SK-N-SH treated with all-trans-retinoic acid at 6 μM for 48 hours (cell line): ENCODE results near the gene KLHL29.

Experiments
- ATAC-seq: fragments of 200-7000 bp; cut with Tn5 transposase; 3 replicates; pipeline ENCODE4 v1.9.1; 2020; ENCODE audit warnings: mild to moderate bottlenecking, moderate library complexity
- ARNTL ChIP-seq: fragments of 450-650 bp; formaldehyde crosslinking; IDR thresholded peaks from 2 replicates; pipeline ENCODE4 v1.5.0; 2020; ENCODE audit warnings: low read depth, mild to moderate bottlenecking, moderate library complexity, borderline replicate concordance
- BACH2 ChIP-seq: fragments of 250-450 bp; sonication (Bioruptor Pico); IDR thresholded peaks from 2 replicates; pipeline ENCODE4 v1.9.0; 2021; ENCODE audit warnings: mild to moderate bottlenecking, borderline replicate concordance
- CREB5 ChIP-seq: fragments of 250-450 bp; sonication (Bioruptor Pico); IDR thresholded peaks from 2 replicates; pipeline ENCODE4 v1.5.1; 2020; ENCODE audit warnings: low read depth, mild to moderate bottlenecking, moderate library complexity
- CSRNP3 ChIP-seq: fragments of 250-450 bp; sonication (Bioruptor Pico); IDR thresholded peaks from 2 replicates; pipeline ENCODE4 v1.5.1; 2021; ENCODE audit warnings: mild to moderate bottlenecking, moderate library complexity
- ESRRG ChIP-seq: fragments of 250-450 bp; sonication (Bioruptor Pico); IDR thresholded peaks from 2 replicates; pipeline ENCODE4 v1.6.1; 2021; ENCODE audit warnings: mild to moderate bottlenecking
- GLIS3 ChIP-seq: fragments of 250-450 bp; sonication (Bioruptor Pico); IDR thresholded peaks from 2 replicates; pipeline ENCODE4 v1.5.0; 2020; ENCODE audit warnings: mild to moderate bottlenecking, moderate library complexity
- ISL1 ChIP-seq: fragments of 250-450 bp; sonication (Bioruptor Pico); IDR thresholded peaks from 2 replicates; pipeline ENCODE4 v2.1.2; 2022; ENCODE audit warnings: mild to moderate bottlenecking, moderate library complexity
- OSR1 ChIP-seq: fragments of 250-450 bp; sonication (Bioruptor Pico); IDR thresholded peaks from 2 replicates; pipeline ENCODE4 v1.8.0; 2022; ENCODE audit warnings: moderate library complexity, mild to moderate bottlenecking, inconsistent platforms
- POU6F1 ChIP-seq: fragments of 250-450 bp; sonication (Bioruptor Pico); IDR thresholded peaks from 2 replicates; pipeline ENCODE4 v1.8.0; 2021; ENCODE audit warnings: low read depth, mild to moderate bottlenecking, moderate library complexity, borderline replicate concordance
- PPARA ChIP-seq: fragments of 250-450 bp; sonication (Bioruptor Pico); IDR thresholded peaks from 2 replicates; pipeline ENCODE4 v1.5.0; 2020; ENCODE audit warnings: mild to moderate bottlenecking, borderline replicate concordance
- RARB ChIP-seq: fragments of 250-450 bp; sonication (Bioruptor Pico); IDR thresholded peaks from 2 replicates; pipeline ENCODE4 v1.8.0; 2021; ENCODE audit warnings: mild to moderate bottlenecking, moderate library complexity
- SNAI2 ChIP-seq: fragments of 250-450 bp; sonication (Bioruptor Pico); IDR thresholded peaks from 2 replicates; pipeline ENCODE4 v1.5.0; 2020; ENCODE audit warnings: mild to moderate bottlenecking, moderate library complexity
- TCF4 ChIP-seq: fragments of 250-450 bp; sonication (Bioruptor Pico); IDR thresholded peaks from 2 replicates; pipeline ENCODE4 v1.8.0; 2021; ENCODE audit warnings: mild to moderate bottlenecking, moderate library complexity, borderline replicate concordance
- TOX ChIP-seq: fragments of 250-450 bp; sonication (Bioruptor Pico); IDR thresholded peaks from 2 replicates; pipeline ENCODE4 v1.8.0; 2021; ENCODE audit warnings: mild to moderate bottlenecking, moderate library complexity, borderline replicate concordance
- ZC3H10 ChIP-seq: fragments of 250-450 bp; sonication (Bioruptor Pico); IDR thresholded peaks from 2 replicates; pipeline ENCODE4 v1.5.1; 2021; ENCODE audit warnings: mild to moderate bottlenecking, moderate library complexity
- ZFP3 ChIP-seq: fragments of 250-450 bp; sonication (Bioruptor Pico); IDR thresholded peaks from 2 replicates; pipeline ENCODE4 v1.5.0; 2020; ENCODE audit warnings: mild to moderate bottlenecking, moderate library complexity
- ZFP30 ChIP-seq: fragments of 450-650 bp; formaldehyde crosslinking; IDR thresholded peaks from 2 replicates; pipeline ENCODE4 v1.5.0; 2022; ENCODE audit warnings: mild to moderate bottlenecking, moderate library complexity
- ZNF70 ChIP-seq: fragments of 450-650 bp; formaldehyde crosslinking; IDR thresholded peaks from 2 replicates; pipeline ENCODE4 v1.5.0; 2020; ENCODE audit warnings: mild to moderate bottlenecking, moderate library complexity
- ZNF8 ChIP-seq: fragments of 450-650 bp; formaldehyde crosslinking; IDR thresholded peaks from 2 replicates; pipeline ENCODE4 v1.5.0; 2020; ENCODE audit warnings: mild to moderate bottlenecking, moderate library complexity
- TF ChIP-seq, protein P1 (sequence below): fragments of 250-450 bp; sonication (Bioruptor Pico); IDR thresholded peaks from 2 replicates; pipeline ENCODE4 v1.5.0; 2020; ENCODE audit warnings: mild to moderate bottlenecking, moderate library complexity
- TF ChIP-seq, protein P2 (sequence below): fragments of 250-450 bp; sonication (Bioruptor Pico); IDR thresholded peaks from 2 replicates; pipeline ENCODE4 v1.8.0; 2020; ENCODE audit warnings: mild to moderate bottlenecking, moderate library complexity, borderline replicate concordance

Gene KLHL29

GRCh38 chr2:23618265-23618664, 233.3 kb downstream of the KLHL29 start:
- TF ChIP-seq PPARA (CRISPR knock-in tag) (no peak), TOX (no peak), BACH2 (no peak), ESRRG (CRISPR knock-in tag) (no peak), ZC3H10 (no peak), SNAI2 (no peak), ZFP3 (CRISPR knock-in tag) (no peak), OSR1 (CRISPR knock-in tag) (no peak), ZFP30 (CRISPR knock-in tag) (no peak), ISL1 (no peak), ZNF8 (no peak), TCF4 (CRISPR knock-in tag) (no peak), CREB5 (CRISPR knock-in tag) (no peak), GLIS3 (CRISPR knock-in tag) (no peak), CSRNP3 (CRISPR knock-in tag) (no peak), ARNTL (CRISPR knock-in tag) (no peak)
- TF ChIP-seq, all 23 proteins: peak for 0
- ATAC-seq: no peak

GRCh38 chr2:23618794-23619530, 234.0 kb downstream of the KLHL29 start:
- no peak; the same call in 2 of the 3 replicates for ATAC-seq
- TF ChIP-seq ZNF70: 0 out of 2 replicates have a peak, but pooled peaks have one; percentile 28
- no peak for TF ChIP-seq RARB (CRISPR knock-in tag)
- TF ChIP-seq TCF4 (CRISPR knock-in tag): peak; percentile 15; the same call in 1 of the 2 replicates
- TF ChIP-seq, all 23 proteins: peak for 2

DNA sequence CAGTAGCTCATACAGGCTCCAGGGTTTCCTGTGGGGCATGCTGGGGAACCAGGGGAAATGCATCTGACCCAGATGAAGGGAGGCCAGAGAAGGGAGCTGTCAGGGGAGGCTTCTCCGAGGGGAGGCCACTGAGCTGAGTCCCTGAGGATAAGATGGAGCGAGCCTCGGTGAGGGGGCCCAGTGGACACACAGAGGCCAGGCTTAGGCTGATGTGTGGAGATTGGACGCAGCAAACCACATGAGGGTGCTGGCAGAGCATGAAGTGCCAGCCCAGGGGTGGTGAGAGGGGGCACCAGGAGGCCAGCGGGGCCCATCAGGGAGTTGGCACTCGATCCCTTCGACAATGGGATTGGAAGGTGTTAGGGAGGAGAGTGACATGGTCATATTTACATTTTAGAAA, 235.0 kb downstream of the KLHL29 start:
- ATAC-seq: no peak
- TF ChIP-seq CREB5 (CRISPR knock-in tag) (no peak), TCF4 (CRISPR knock-in tag) (no peak), CSRNP3 (CRISPR knock-in tag) (no peak), ZNF70 (no peak), POU6F1 (CRISPR knock-in tag) (no peak), OSR1 (CRISPR knock-in tag) (no peak), PPARA (CRISPR knock-in tag) (no peak), BACH2 (no peak), RARB (CRISPR knock-in tag) (no peak), ZC3H10 (no peak), SNAI2 (no peak)
- TF ChIP-seq, protein P1, sequence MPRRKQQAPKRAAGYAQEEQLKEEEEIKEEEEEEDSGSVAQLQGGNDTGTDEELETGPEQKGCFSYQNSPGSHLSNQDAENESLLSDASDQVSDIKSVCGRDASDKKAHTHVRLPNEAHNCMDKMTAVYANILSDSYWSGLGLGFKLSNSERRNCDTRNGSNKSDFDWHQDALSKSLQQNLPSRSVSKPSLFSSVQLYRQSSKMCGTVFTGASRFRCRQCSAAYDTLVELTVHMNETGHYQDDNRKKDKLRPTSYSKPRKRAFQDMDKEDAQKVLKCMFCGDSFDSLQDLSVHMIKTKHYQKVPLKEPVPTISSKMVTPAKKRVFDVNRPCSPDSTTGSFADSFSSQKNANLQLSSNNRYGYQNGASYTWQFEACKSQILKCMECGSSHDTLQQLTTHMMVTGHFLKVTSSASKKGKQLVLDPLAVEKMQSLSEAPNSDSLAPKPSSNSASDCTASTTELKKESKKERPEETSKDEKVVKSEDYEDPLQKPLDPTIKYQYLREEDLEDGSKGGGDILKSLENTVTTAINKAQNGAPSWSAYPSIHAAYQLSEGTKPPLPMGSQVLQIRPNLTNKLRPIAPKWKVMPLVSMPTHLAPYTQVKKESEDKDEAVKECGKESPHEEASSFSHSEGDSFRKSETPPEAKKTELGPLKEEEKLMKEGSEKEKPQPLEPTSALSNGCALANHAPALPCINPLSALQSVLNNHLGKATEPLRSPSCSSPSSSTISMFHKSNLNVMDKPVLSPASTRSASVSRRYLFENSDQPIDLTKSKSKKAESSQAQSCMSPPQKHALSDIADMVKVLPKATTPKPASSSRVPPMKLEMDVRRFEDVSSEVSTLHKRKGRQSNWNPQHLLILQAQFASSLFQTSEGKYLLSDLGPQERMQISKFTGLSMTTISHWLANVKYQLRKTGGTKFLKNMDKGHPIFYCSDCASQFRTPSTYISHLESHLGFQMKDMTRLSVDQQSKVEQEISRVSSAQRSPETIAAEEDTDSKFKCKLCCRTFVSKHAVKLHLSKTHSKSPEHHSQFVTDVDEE (CRISPR knock-in tag): no peak
- TF ChIP-seq, protein P2, sequence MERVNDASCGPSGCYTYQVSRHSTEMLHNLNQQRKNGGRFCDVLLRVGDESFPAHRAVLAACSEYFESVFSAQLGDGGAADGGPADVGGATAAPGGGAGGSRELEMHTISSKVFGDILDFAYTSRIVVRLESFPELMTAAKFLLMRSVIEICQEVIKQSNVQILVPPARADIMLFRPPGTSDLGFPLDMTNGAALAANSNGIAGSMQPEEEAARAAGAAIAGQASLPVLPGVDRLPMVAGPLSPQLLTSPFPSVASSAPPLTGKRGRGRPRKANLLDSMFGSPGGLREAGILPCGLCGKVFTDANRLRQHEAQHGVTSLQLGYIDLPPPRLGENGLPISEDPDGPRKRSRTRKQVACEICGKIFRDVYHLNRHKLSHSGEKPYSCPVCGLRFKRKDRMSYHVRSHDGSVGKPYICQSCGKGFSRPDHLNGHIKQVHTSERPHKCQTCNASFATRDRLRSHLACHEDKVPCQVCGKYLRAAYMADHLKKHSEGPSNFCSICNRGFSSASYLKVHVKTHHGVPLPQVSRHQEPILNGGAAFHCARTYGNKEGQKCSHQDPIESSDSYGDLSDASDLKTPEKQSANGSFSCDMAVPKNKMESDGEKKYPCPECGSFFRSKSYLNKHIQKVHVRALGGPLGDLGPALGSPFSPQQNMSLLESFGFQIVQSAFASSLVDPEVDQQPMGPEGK (CRISPR knock-in tag): no peak
